Endothelial cell (in vitro differentiated cells): Measurements from ENCODE around the gene CA4. TPM values are rescaled to one million over a fixed set of nuclear protein-coding genes. Genes with fewer than 3 reads are reported as not detected.

Experiments
- DNase-seq: peaks from one replicate; pipeline ENCODE4 v3.0.0; 2021; ENCODE audit warnings: low spot score
- H3K27ac Mint-ChIP-seq: one replicate; pipeline ENCODE4 v1.8.0; 2021; ENCODE audit warnings: mixed read lengths, inconsistent platforms; ENCODE audit not compliant: unreplicated experiment
- H3K27me3 Mint-ChIP-seq: one replicate; pipeline ENCODE4 v1.8.0; 2021; ENCODE audit warnings: mild to moderate bottlenecking, moderate library complexity, mixed read lengths, inconsistent platforms; ENCODE audit not compliant: unreplicated experiment
- H3K36me3 Mint-ChIP-seq: one replicate; pipeline ENCODE4 v1.8.0; 2021; ENCODE audit warnings: mild to moderate bottlenecking, low read depth, mixed read lengths, inconsistent platforms; ENCODE audit not compliant: unreplicated experiment
- H3K4me1 Mint-ChIP-seq: one replicate; pipeline ENCODE4 v1.8.0; 2021; ENCODE audit warnings: mild to moderate bottlenecking, mixed read lengths, inconsistent platforms; ENCODE audit not compliant: unreplicated experiment
- H3K4me3 Mint-ChIP-seq: one replicate; pipeline ENCODE4 v1.8.0; 2021; ENCODE audit warnings: mild to moderate bottlenecking, mixed read lengths, inconsistent platforms; ENCODE audit not compliant: unreplicated experiment
- H3K9me3 Mint-ChIP-seq: one replicate; pipeline ENCODE4 v1.8.0; 2021; ENCODE audit warnings: mixed read lengths, inconsistent platforms; ENCODE audit not compliant: unreplicated experiment
- total RNA-seq: library from RNA; stranded (reverse); fragmentation: NEBNext Ultra II Directional; extraction: Animal tissue kit (Norgen Biotek cat#: 25700); gene quantifications from one replicate; pipeline ENCODE4 v1.2.1, GENCODE V29; 2021; ENCODE audit not compliant: unreplicated experiment
- TF ChIP-seq, protein P1 (sequence below): fragments of 200-600 bp; sonication (generic); IDR thresholded peaks from one replicate; pipeline ENCODE4 v1.5.0; 2021; ENCODE audit warnings: antibody characterized with exemption; ENCODE audit not compliant: unreplicated experiment

Gene CA4
- total RNA-seq, 1 donor from 2014 or later: 8.3 TPM

DNA sequence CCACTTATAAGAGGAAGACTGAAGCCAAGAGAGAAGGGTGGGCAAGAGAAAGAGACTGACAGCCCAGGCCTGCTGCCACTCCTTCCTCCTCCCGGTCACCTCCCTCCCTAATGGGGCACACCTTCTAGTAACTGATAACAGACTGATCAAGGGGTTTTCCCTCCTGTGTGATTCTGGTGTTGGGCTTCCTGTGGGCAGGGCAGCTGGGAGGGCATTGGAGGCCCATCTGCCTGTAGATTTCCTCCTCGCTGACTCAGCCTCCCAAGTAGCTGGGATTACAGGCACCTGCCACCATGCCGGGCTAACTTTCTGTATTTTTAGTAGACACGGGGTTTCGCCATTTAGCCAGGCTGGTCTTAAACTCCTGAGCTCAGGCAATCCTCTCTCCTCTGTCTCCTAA is 16.2 kb downstream of the CA4 start:
- no peak for DNase-seq
- H3K27me3 Mint-ChIP-seq: peaks cover 5% of the 10 kb centered on the region
- TF ChIP-seq, protein P1, sequence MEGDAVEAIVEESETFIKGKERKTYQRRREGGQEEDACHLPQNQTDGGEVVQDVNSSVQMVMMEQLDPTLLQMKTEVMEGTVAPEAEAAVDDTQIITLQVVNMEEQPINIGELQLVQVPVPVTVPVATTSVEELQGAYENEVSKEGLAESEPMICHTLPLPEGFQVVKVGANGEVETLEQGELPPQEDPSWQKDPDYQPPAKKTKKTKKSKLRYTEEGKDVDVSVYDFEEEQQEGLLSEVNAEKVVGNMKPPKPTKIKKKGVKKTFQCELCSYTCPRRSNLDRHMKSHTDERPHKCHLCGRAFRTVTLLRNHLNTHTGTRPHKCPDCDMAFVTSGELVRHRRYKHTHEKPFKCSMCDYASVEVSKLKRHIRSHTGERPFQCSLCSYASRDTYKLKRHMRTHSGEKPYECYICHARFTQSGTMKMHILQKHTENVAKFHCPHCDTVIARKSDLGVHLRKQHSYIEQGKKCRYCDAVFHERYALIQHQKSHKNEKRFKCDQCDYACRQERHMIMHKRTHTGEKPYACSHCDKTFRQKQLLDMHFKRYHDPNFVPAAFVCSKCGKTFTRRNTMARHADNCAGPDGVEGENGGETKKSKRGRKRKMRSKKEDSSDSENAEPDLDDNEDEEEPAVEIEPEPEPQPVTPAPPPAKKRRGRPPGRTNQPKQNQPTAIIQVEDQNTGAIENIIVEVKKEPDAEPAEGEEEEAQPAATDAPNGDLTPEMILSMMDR: no peak
- H3K36me3 Mint-ChIP-seq: no peaks in the 10 kb centered on the region
- H3K9me3 Mint-ChIP-seq: no peaks in the 10 kb centered on the region
- no peak overlapping the region for H3K27ac Mint-ChIP-seq
- no peak overlapping the region for H3K4me3 Mint-ChIP-seq
- peaks cover 60% of the 10 kb centered on the region for H3K4me1 Mint-ChIP-seq

DNA sequence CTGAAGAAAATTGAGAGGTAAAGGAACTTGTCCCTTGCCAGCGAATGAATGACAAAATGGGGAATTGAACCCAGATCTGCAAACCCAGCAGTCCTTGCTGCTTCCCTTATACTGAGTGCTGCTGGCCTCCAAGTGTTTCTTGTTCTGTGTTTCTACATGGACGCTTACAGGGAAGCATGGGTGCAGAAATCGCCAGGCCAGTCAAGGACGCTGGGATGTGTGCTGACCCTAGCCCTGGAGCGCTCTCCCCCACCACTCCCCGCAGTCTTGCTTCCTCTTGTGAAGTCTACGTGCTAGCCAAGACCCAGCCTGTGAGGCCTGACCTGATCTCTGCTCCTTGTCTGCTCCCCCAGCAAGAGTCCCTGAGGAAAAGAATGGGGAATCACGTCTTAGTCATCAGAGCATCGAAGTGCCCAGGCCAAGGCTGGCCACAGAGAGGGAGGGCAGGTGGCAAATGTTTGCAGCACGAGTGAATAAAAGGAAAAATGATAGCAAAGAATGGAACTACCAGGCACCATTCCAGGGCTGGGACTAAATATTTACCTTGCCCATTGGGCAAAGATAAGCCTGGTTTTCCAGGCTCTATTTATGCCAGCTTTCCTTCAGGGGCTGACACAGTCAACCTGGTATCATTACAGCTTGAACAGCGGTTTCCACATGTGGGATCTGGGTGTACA is 17.4 kb downstream of the CA4 start:
- peaks cover 2% of the 10 kb centered on the region for H3K36me3 Mint-ChIP-seq
- no peak for DNase-seq
- peaks cover 62% of the 10 kb centered on the region for H3K4me1 Mint-ChIP-seq
- H3K9me3 Mint-ChIP-seq: no peaks in the 10 kb centered on the region
- H3K4me3 Mint-ChIP-seq: no peak overlapping the region
- H3K27ac Mint-ChIP-seq: no peak overlapping the region
- peaks cover 6% of the 10 kb centered on the region for H3K27me3 Mint-ChIP-seq
- TF ChIP-seq, protein P1: no peak

DNA sequence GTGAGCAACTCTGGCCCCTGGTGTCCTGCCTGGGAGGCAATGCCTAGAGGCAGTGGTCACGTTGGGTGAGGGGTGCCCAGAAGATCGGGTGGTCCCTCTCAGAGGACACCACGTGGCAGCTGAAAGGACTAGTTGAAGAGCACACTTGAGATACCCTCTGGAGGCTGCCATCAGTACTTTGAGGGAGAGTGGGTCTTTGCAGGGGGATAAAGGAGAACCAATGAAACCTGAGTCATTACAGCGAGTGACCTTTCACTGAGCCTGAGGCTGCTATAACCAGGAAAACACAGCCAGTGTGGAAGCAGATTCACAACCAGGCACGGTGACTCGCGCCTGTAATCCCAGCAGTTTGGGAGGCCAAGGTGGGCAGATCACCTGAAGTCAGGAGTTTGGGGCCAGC is 18.9 kb downstream of the CA4 start:
- TF ChIP-seq, protein P1: no peak
- DNase-seq: no peak
- Mint-ChIP-seq H3K27me3 (peaks cover 10% of the 10 kb centered on the region), H3K27ac (peak overlapping the region; percentile 36), H3K9me3 (no peaks in the 10 kb centered on the region), H3K4me3 (no peak overlapping the region), H3K4me1 (peaks cover 57% of the 10 kb centered on the region), H3K36me3 (peaks cover 4% of the 10 kb centered on the region)

DNA sequence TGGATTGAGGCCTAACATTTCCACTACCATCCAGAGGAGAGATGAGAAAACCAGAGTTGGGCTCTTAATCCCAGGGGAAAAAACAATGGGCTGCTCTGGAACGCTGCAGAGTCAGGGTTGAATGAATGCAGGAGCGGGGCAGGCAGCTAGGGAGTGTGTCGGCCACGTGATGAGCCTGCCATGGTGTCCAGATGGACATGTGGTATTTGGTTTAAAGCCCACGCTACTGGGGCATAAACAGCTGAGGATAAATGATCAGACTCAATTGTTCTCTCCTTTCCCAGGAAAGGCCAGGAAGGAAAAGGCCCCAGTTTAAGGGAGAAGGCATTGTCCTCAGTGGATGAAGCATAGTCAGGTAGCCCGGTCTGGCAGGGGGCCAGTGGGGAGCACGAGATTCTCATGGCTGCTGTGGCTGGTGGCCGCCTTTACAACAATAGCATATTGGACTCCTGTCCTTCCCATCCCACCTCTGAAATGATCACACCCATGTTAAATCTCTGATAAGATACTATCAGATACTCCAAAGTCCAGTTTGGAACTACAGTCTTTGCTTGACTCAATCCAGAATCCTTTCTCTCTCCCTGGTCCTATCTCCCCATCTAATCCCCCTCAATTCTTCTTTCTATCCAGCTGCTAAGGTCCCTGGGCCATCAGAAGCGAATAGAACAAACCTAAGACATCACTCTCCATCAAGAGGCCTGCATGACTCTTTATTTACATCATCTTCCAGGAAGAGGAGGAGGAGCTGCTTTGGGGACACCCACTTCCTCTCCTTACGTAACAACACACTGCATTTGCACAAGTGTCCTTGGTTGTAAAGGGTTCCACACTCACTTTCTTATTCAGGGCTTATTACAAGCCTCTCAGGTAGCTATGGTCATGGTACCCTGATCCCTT is 20.4 kb downstream of the CA4 start:
- peaks cover 65% of the 10 kb centered on the region for H3K4me1 Mint-ChIP-seq
- H3K9me3 Mint-ChIP-seq: no peaks in the 10 kb centered on the region
- peaks cover 9% of the 10 kb centered on the region for H3K27me3 Mint-ChIP-seq
- peaks cover 4% of the 10 kb centered on the region for H3K36me3 Mint-ChIP-seq
- TF ChIP-seq, protein P1: no peak
- DNase-seq: no peak
- peak overlapping the region; percentile 93 for H3K27ac Mint-ChIP-seq
- peak overlapping the region; percentile 40 for H3K4me3 Mint-ChIP-seq
